GM12872 (cell line): ENCODE measurements around the gene EPC2.

Experiments
- CTCF ChIP-seq: IDR thresholded peaks from 3 replicates; pipeline ENCODE4 v1.5.1; 2011; ENCODE audit warnings: low read depth, mild to moderate bottlenecking, low read length, moderate library complexity; ENCODE audit not compliant: insufficient read depth

Gene EPC2

GRCh38 chr2:148746973-148747372 is 102.4 kb downstream of the EPC2 start:
- TF ChIP-seq CTCF, result no peak

GRCh38 chr2:148751907-148752306 is 107.4 kb downstream of the EPC2 start:
- no peak for TF ChIP-seq CTCF

GRCh38 chr2:148752977-148753376 is 108.4 kb downstream of the EPC2 start:
- no peak for TF ChIP-seq CTCF

- no peak for TF ChIP-seq CTCF
These were observed 110.3 kb downstream of the EPC2 start for GRCh38 chr2:148754864-148755263.

- no peak for TF ChIP-seq CTCF
These were observed 111.9 kb downstream of the EPC2 start for GRCh38 chr2:148756292-148756975.

- no peak for TF ChIP-seq CTCF
These were observed 120.3 kb downstream of the EPC2 start for GRCh38 chr2:148764815-148765214.

GRCh38 chr2:148770047-148770446 is 125.5 kb downstream of the EPC2 start:
- no peak for TF ChIP-seq CTCF
